Vagina (tissue), 2 donors: Measurements from ENCODE around the gene CCDC87.
A peak's percentile ranks its signal among the peaks of the same experiment; 100 is the strongest.

Source experiments
- CTCF ChIP-seq, 3 experiments: fragments of 450-650 bp in 2 of 3; fragments of 200-600 bp in 1 of 3; sonication (generic) in 1 of 3; IDR thresholded peaks; one replicate each; pipeline ENCODE4 v1.5.1; 2017 to 2019; ENCODE audit warnings: antibody characterized with exemption in 3 of 3, mild to moderate bottlenecking in 2 of 3, moderate library complexity in 2 of 3
- POLR2A ChIP-seq, 2 donors: fragments of 450-650 bp; IDR thresholded peaks; one replicate each; pipeline ENCODE4 v1.6.1; 2017; ENCODE audit warnings: antibody characterized with exemption in 2 of 2, mild to moderate bottlenecking in 2 of 2, moderate library complexity in 2 of 2
- POLR2AphosphoS5 ChIP-seq, 2 donors: sonication (generic); formaldehyde crosslinking; IDR thresholded peaks; one replicate each; pipeline ENCODE4 v1.9.0; 2017; ENCODE audit warnings: antibody characterized with exemption in 2 of 2, mild to moderate bottlenecking in 2 of 2, low read depth in 1 of 2; ENCODE audit not compliant: insufficient read depth in 1 of 2

DNA sequence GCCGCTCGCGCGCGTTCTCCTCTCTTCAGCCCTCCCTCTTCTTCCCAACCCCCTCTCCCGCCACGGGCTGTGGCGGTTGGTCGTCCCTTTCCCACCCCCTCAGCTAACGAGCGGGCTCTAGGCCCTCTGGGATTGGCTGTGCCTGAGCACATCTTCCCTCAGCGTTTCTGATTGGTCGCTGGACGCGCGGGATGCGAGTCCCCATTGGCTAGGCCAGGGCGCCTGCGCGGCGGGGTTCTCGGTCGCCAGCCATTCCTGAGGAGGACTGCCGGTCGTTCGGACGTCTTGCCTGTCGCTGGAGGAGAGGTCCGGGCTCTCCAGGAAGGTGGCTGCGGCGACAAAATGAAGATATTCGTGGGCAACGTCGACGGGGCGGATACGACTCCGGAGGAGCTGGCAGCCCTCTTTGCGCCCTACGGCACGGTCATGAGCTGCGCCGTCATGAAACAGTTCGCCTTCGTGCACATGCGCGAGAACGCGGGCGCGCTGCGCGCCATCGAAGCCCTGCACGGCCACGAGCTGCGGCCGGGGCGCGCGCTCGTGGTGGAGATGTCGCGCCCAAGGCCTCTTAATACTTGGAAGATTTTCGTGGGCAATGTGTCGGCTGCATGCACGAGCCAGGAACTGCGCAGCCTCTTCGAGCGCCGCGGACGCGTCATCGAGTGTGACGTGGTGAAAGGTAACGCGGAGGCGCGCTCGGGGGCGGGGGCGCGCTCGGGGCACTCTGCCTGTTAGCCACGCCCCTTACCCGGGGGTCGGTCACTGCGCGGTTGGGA lies 23.7 kb upstream of the CCDC87 start, which contains the start of gene RBM14:
- peak; percentile 85 to 99 for TF ChIP-seq POLR2A (IDR thresholded peaks at IDR 0.05)
- no peak for TF ChIP-seq CTCF (IDR thresholded peaks at IDR 0.05)
- peak; percentile 96 to 100 for TF ChIP-seq POLR2AphosphoS5 (IDR thresholded peaks at IDR 0.05; ENCODE audit: insufficient read depth in 1 of 2, low read depth in 1 of 2)
